A549 (cell line): Measurements from ENCODE around the gene ELOVL5. TPM values are rescaled to one million over a fixed set of nuclear protein-coding genes. Genes with fewer than 3 reads are reported as not detected.

ENCODE experiments used
- ATAC-seq, 2 experiments: fragments of 200-7000 bp in 1 of 2; fragments of >200 bp in 1 of 2; cut with Nextera tagmentation in 1 of 2; cut with Tn5 transposase in 1 of 2; 3 replicates each; pipeline versions ENCODE4 v1.8.0 to v1.9.1; 2018 to 2020; ENCODE audit warnings: mild to moderate bottlenecking in 1 of 2, moderate library complexity in 1 of 2
- CTCF ChIA-PET: fragments of 300-600 bp; sonication (Branson Sonifier 250); formaldehyde crosslinking; extraction: SDS; loops from one replicate; lab custom pipeline; 2021; ENCODE audit warnings: antibody characterized with exemption, inconsistent platforms; lab: Yijun Ruan, JAX
- POLR2A ChIA-PET: fragments of 350-600 bp; formaldehyde crosslinking; extraction: SDS; loops from one replicate; lab custom pipeline; 2021; ENCODE audit warnings: antibody characterized with exemption, inconsistent platforms; lab: Yijun Ruan, JAX
- DNase-seq, 2 experiments: peaks; one replicate each; pipeline versions ENCODE4 v3.0.0 to v3.0.0-alpha.2; 2011 to 2016; ENCODE audit warnings: low read depth in 1 of 2, low spot score in 1 of 2
- FAIRE-seq: peaks from 2 replicates; lab custom pipeline; 2011; peaks lifted over from hg19 to GRCh38; lab: Jason Lieb, UNC
- H3K27ac ChIP-seq, 2 experiments: fragments of >200 bp; sonication (Bioruptor Twin); formaldehyde crosslinking; 3 replicates each; pipeline ENCODE4 v1.5.1; 2016 to 2017
- H3K4me1 ChIP-seq: fragments of >200 bp; sonication (Bioruptor Twin); formaldehyde crosslinking; 3 replicates; pipeline ENCODE4 v1.6.1; 2016
- H3K4me2 ChIP-seq: fragments of >200 bp; sonication (Bioruptor Twin); formaldehyde crosslinking; 3 replicates; pipeline ENCODE4 v1.6.1; 2016
- H3K4me3 ChIP-seq: fragments of >200 bp; sonication (Bioruptor Twin); formaldehyde crosslinking; 3 replicates; pipeline ENCODE4 v1.5.1; 2016
- H3K9me3 ChIP-seq: fragments of >200 bp; sonication (Bioruptor Twin); formaldehyde crosslinking; 3 replicates; pipeline ENCODE4 v1.6.1; 2016
- CHD4 ChIP-seq: fragments of 200-600 bp; sonication (generic); IDR thresholded peaks from 2 replicates; pipeline ENCODE4 v1.6.1; 2016; ENCODE audit warnings: antibody characterized with exemption, mild to moderate bottlenecking, borderline replicate concordance
- EHF ChIP-seq: fragments of 250-450 bp; sonication (Bioruptor Pico); IDR thresholded peaks from 2 replicates; pipeline ENCODE4 v1.5.0; 2020; ENCODE audit warnings: mild to moderate bottlenecking
- EHMT2 ChIP-seq: fragments of 200-600 bp; sonication (generic); IDR thresholded peaks from 2 replicates; pipeline ENCODE4 v1.6.1; 2016; ENCODE audit warnings: antibody characterized with exemption, low read depth, mild to moderate bottlenecking, moderate library complexity
- FOSB ChIP-seq: fragments of 250-450 bp; sonication (Bioruptor Pico); IDR thresholded peaks from 2 replicates; pipeline ENCODE4 v1.5.0; 2020; ENCODE audit warnings: mild to moderate bottlenecking, moderate library complexity
- FOSL2 ChIP-seq, 2 experiments: fragments of 450-650 bp in 1 of 2; fragments of >200 bp in 1 of 2; sonication (Bioruptor Twin) in 1 of 2; formaldehyde crosslinking; IDR thresholded peaks; 2 replicates each; pipeline versions ENCODE4 v1.5.0 to v1.6.1; 2016 to 2020; ENCODE audit warnings: mild to moderate bottlenecking in 1 of 2, moderate library complexity in 1 of 2
- FOXS1 ChIP-seq: fragments of 250-450 bp; sonication (Bioruptor Pico); IDR thresholded peaks from 2 replicates; pipeline ENCODE4 v1.5.0; 2020; ENCODE audit warnings: mild to moderate bottlenecking, moderate library complexity
- HOXA7 ChIP-seq: fragments of 250-450 bp; sonication (Bioruptor Pico); IDR thresholded peaks from 2 replicates; pipeline ENCODE4 v1.5.0; 2020; ENCODE audit warnings: mild to moderate bottlenecking, moderate library complexity
- HOXB13 ChIP-seq: fragments of 250-450 bp; sonication (Bioruptor Pico); IDR thresholded peaks from 2 replicates; pipeline ENCODE4 v1.5.0; 2020; ENCODE audit warnings: low read depth, mild to moderate bottlenecking, moderate library complexity
- KDM1A ChIP-seq: fragments of 200-600 bp; sonication (generic); IDR thresholded peaks from 2 replicates; pipeline ENCODE4 v1.6.1; 2016; ENCODE audit warnings: low read depth, mild to moderate bottlenecking
- MYC ChIP-seq: IDR thresholded peaks from 2 replicates; pipeline ENCODE4 v1.6.1; 2012; ENCODE audit warnings: mild to moderate bottlenecking, inconsistent platforms, low read length, improper control_type of control experiment, borderline replicate concordance
- NR3C1 ChIP-seq: fragments of >200 bp; sonication (Bioruptor Twin); formaldehyde crosslinking; IDR thresholded peaks from 3 replicates; pipeline ENCODE4 v1.6.1; 2017
- RCOR1 ChIP-seq: fragments of 150-350 bp; IDR thresholded peaks from 2 replicates; pipeline ENCODE4 v1.6.1; 2014; ENCODE audit warnings: antibody characterized with exemption, low read length, low read depth
- RNF2 ChIP-seq: fragments of 200-600 bp; sonication (generic); IDR thresholded peaks from 2 replicates; pipeline ENCODE4 v1.6.1; 2016; ENCODE audit warnings: low read depth, mild to moderate bottlenecking, antibody characterized with exemption, moderate library complexity, borderline replicate concordance
- SREBF2 ChIP-seq: fragments of 450-650 bp; IDR thresholded peaks from 2 replicates; pipeline ENCODE4 v1.6.1; 2014; ENCODE audit warnings: mild to moderate bottlenecking, moderate library complexity
- ZNF302 ChIP-seq: fragments of 250-450 bp; sonication (Bioruptor Pico); IDR thresholded peaks from 2 replicates; pipeline ENCODE4 v1.9.0; 2021; ENCODE audit warnings: inconsistent platforms, mild to moderate bottlenecking, moderate library complexity
- WGBS: methylation state at CpG from one replicate; pipeline ENCODE4 v1.1.6; 2017; ENCODE audit errors: missing lambda C conversion rate; 5-methylcytosine and 5-hydroxymethylcytosine counted together
- polyA plus RNA-seq, 4 experiments: library from polyadenylated mRNA; depleted of rRNA in 3 of 4; stranded (reverse); fragments of >200 nt; fragmentation: RNase III in 1 of 4; extraction: RNeasy Plus Mini Kit Qiagen cat#74134 plus additional on column Dnase treatment in 1 of 4; gene quantifications; 2 replicates in 3 of 4; 3 replicates in 1 of 4; pipeline ENCODE4 v1.2.3, GENCODE V29; 2011 to 2017
- TF ChIP-seq, protein P1 (sequence below): fragments of 200-600 bp; sonication (generic); IDR thresholded peaks from 2 replicates; pipeline ENCODE4 v1.6.1; 2016; ENCODE audit warnings: antibody characterized with exemption, mild to moderate bottlenecking, moderate library complexity
- TF ChIP-seq, protein P2 (sequence below): fragments of >200 bp; sonication (Bioruptor Twin); formaldehyde crosslinking; IDR thresholded peaks from 3 replicates; pipeline ENCODE4 v1.5.1; 2016
- TF ChIP-seq, protein P3 (sequence below): fragments of >200 bp; sonication (Bioruptor Twin); formaldehyde crosslinking; IDR thresholded peaks from 2 replicates; pipeline ENCODE4 v1.6.1; 2016
- TF ChIP-seq, protein P4 (sequence below): fragments of 450-650 bp; IDR thresholded peaks from 2 replicates; pipeline ENCODE4 v1.6.1; 2014; ENCODE audit warnings: antibody characterized with exemption
- TF ChIP-seq, protein P5 (sequence below): fragments of 250-450 bp; sonication (Bioruptor Pico); IDR thresholded peaks from 2 replicates; pipeline ENCODE4 v1.5.0; 2021; ENCODE audit warnings: mild to moderate bottlenecking, moderate library complexity, borderline replicate concordance
- TF ChIP-seq, protein P6 (sequence below): fragments of 150-350 bp; IDR thresholded peaks from 2 replicates; pipeline ENCODE4 v1.6.1; 2014; ENCODE audit warnings: low read depth, mild to moderate bottlenecking, low read length

ELOVL5 gene
- polyA plus RNA-seq, 2 of the 4 experiments (the other 2 are of a cell fraction) = 90.9 to 95.4 TPM

DNA sequence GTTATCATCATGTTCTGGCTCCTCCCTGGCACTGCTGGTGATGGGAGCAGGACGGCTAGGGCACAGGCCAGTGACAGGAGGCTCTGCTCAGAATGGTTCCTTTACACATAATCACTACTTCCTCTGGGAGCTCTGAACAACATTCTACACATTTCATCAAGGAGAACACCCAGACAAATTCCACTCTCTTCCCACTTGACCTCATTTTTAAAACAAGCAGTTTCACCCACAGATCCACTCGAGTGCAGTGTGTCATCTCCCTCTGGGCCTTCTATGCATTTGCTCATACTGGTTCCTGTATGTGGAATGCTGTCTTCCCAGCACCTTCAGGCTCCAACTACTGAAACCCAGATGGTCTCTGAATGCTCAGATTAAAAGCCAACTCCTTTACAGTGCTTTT is 84.8 kb downstream of the ELOVL5 start:
- DNase-seq = no peak
- no peak for ATAC-seq
- no peak for FAIRE-seq
- Histone ChIP-seq H3K4me2 (no peak overlapping the region), H3K4me1 (no peaks in the 10 kb centered on the region), H3K27ac (no peak overlapping the region), H3K9me3 (no peaks in the 10 kb centered on the region), H3K4me3 (no peak overlapping the region)
- POLR2A ChIA-PET = no interaction called here
- WGBS = 73% methylated on average over 2 of the region's 2 CpGs
- CTCF ChIA-PET = interaction anchor here (1.0 kb wide), 1 partner anchor 17 kb away, joined by 3 read pairs; no protein-coding TSS in a partner anchor
- TF ChIP-seq, protein P1, sequence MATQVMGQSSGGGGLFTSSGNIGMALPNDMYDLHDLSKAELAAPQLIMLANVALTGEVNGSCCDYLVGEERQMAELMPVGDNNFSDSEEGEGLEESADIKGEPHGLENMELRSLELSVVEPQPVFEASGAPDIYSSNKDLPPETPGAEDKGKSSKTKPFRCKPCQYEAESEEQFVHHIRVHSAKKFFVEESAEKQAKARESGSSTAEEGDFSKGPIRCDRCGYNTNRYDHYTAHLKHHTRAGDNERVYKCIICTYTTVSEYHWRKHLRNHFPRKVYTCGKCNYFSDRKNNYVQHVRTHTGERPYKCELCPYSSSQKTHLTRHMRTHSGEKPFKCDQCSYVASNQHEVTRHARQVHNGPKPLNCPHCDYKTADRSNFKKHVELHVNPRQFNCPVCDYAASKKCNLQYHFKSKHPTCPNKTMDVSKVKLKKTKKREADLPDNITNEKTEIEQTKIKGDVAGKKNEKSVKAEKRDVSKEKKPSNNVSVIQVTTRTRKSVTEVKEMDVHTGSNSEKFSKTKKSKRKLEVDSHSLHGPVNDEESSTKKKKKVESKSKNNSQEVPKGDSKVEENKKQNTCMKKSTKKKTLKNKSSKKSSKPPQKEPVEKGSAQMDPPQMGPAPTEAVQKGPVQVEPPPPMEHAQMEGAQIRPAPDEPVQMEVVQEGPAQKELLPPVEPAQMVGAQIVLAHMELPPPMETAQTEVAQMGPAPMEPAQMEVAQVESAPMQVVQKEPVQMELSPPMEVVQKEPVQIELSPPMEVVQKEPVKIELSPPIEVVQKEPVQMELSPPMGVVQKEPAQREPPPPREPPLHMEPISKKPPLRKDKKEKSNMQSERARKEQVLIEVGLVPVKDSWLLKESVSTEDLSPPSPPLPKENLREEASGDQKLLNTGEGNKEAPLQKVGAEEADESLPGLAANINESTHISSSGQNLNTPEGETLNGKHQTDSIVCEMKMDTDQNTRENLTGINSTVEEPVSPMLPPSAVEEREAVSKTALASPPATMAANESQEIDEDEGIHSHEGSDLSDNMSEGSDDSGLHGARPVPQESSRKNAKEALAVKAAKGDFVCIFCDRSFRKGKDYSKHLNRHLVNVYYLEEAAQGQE = no peak
- no peak for TF ChIP-seq FOSB (CRISPR knock-in tag)

DNA sequence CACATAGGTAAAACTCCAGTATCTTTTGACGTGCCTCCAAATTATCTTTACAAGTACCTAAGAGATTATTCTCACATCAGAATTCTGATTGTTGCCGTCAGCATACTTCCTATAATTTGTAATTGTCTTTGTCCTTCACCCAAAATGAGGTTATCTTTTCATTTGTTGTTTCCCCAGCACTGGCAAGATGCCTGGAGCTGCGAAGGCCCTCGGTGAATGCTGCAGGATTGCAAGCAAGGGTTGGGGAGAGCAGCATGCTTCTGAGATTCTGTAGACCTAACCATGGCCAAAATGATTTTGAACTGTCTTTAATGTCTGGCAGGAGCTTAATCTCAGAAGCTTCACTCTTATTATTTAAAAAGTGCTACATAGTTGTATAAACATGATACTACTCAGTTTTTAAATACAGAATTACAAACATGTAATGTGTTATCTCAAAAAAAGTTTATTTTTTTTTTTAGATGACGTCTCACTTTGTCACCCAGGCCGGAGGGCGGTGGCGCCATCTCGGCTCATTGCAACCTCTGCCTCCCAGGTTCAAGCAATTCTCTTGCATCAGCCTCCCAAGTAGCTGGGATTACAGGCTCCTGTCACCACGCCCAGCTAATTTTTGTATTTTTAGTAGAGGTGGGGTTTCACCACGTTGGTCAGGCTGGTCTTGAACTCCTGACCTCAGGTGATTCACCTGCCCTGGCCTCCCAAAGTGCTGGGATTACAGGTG is 88.7 kb downstream of the ELOVL5 start:
- WGBS = 90% methylated on average over 11 of the region's 11 CpGs
- FAIRE-seq = no peak
- CTCF ChIA-PET = interaction anchor here (1.2 kb wide), 1 partner anchor 10 kb away, joined by 3 read pairs; no protein-coding TSS in a partner anchor
- no peak for DNase-seq
- H3K4me1 ChIP-seq = no peaks in the 10 kb centered on the region
- no peak overlapping the region for H3K4me3 ChIP-seq
- TF ChIP-seq, protein P2, sequence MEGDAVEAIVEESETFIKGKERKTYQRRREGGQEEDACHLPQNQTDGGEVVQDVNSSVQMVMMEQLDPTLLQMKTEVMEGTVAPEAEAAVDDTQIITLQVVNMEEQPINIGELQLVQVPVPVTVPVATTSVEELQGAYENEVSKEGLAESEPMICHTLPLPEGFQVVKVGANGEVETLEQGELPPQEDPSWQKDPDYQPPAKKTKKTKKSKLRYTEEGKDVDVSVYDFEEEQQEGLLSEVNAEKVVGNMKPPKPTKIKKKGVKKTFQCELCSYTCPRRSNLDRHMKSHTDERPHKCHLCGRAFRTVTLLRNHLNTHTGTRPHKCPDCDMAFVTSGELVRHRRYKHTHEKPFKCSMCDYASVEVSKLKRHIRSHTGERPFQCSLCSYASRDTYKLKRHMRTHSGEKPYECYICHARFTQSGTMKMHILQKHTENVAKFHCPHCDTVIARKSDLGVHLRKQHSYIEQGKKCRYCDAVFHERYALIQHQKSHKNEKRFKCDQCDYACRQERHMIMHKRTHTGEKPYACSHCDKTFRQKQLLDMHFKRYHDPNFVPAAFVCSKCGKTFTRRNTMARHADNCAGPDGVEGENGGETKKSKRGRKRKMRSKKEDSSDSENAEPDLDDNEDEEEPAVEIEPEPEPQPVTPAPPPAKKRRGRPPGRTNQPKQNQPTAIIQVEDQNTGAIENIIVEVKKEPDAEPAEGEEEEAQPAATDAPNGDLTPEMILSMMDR = no peak
- TF ChIP-seq FOXS1 = no peak
- no peak for TF ChIP-seq HOXA7 (CRISPR knock-in tag)
- no peak for TF ChIP-seq KDM1A
- TF ChIP-seq, protein P3, sequence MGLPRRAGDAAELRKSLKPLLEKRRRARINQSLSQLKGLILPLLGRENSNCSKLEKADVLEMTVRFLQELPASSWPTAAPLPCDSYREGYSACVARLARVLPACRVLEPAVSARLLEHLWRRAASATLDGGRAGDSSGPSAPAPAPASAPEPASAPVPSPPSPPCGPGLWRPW = no peak
- no peak for TF ChIP-seq RCOR1
- TF ChIP-seq, protein P4, sequence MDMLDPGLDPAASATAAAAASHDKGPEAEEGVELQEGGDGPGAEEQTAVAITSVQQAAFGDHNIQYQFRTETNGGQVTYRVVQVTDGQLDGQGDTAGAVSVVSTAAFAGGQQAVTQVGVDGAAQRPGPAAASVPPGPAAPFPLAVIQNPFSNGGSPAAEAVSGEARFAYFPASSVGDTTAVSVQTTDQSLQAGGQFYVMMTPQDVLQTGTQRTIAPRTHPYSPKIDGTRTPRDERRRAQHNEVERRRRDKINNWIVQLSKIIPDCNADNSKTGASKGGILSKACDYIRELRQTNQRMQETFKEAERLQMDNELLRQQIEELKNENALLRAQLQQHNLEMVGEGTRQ = no peak
- TF ChIP-seq NR3C1 = no peak
- TF ChIP-seq FOSB (CRISPR knock-in tag) = no peak
- TF ChIP-seq CHD4 = no peak
- no peak for TF ChIP-seq RNF2
- TF ChIP-seq, protein P5, sequence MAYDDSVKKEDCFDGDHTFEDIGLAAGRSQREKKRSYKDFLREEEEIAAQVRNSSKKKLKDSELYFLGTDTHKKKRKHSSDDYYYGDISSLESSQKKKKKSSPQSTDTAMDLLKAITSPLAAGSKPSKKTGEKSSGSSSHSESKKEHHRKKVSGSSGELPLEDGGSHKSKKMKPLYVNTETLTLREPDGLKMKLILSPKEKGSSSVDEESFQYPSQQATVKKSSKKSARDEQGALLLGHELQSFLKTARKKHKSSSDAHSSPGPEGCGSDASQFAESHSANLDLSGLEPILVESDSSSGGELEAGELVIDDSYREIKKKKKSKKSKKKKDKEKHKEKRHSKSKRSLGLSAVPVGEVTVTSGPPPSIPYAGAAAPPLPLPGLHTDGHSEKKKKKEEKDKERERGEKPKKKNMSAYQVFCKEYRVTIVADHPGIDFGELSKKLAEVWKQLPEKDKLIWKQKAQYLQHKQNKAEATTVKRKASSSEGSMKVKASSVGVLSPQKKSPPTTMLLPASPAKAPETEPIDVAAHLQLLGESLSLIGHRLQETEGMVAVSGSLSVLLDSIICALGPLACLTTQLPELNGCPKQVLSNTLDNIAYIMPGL (CRISPR knock-in tag) = no peak
- no peak for TF ChIP-seq SREBF2
- no peak for TF ChIP-seq EHF (CRISPR knock-in tag)
- TF ChIP-seq, protein P6, sequence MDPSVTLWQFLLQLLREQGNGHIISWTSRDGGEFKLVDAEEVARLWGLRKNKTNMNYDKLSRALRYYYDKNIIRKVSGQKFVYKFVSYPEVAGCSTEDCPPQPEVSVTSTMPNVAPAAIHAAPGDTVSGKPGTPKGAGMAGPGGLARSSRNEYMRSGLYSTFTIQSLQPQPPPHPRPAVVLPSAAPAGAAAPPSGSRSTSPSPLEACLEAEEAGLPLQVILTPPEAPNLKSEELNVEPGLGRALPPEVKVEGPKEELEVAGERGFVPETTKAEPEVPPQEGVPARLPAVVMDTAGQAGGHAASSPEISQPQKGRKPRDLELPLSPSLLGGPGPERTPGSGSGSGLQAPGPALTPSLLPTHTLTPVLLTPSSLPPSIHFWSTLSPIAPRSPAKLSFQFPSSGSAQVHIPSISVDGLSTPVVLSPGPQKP = no peak
- no peak for TF ChIP-seq MYC
- no peak for TF ChIP-seq HOXB13 (CRISPR knock-in tag)
- TF ChIP-seq ZNF302 = no peak
- TF ChIP-seq EHMT2 = no peak
- no peak for TF ChIP-seq FOSL2 (IDR thresholded peaks at IDR 0.05)
- no peak for TF ChIP-seq FOSL2 (CRISPR knock-in tag; IDR thresholded peaks at IDR 0.05)
- TF ChIP-seq, all 56 proteins: peak for 0
- Histone ChIP-seq H3K9me3 (no peaks in the 10 kb centered on the region), H3K4me2 (no peak overlapping the region), H3K27ac (no peak overlapping the region)
- POLR2A ChIA-PET = no interaction called here
- ATAC-seq = no peak
